HepG2 (cell line): Measurements from ENCODE around the gene DHRS9. TPM values are rescaled to one million over a fixed set of nuclear protein-coding genes. Genes with fewer than 3 reads are reported as not detected.

Source experiments
- ARID2 ChIP-seq: sonication (generic); formaldehyde crosslinking; IDR thresholded peaks from 2 replicates; pipeline ENCODE4 v1.8.1; 2022; ENCODE audit warnings: mild to moderate bottlenecking, missing genetic modification reagents, borderline replicate concordance
- ATAD3A ChIP-seq: sonication (generic); formaldehyde crosslinking; IDR thresholded peaks from 2 replicates; pipeline ENCODE4 v1.4.0; 2020; ENCODE audit warnings: missing genetic modification reagents
- CEBPG ChIP-seq: IDR thresholded peaks from 2 replicates; pipeline ENCODE4 v1.6.1; 2016
- EP300 ChIP-seq, 3 experiments: sonication (generic) in 1 of 3; formaldehyde crosslinking in 1 of 3; IDR thresholded peaks; 2 replicates each; pipeline versions ENCODE4 v1.5.1 to v1.6.1; 2011 to 2020; ENCODE audit warnings: low read depth in 2 of 3, low read length in 2 of 3, borderline replicate concordance in 1 of 3, improper control_type of control experiment in 1 of 3, mild to moderate bottlenecking in 1 of 3, missing genetic modification reagents in 1 of 3, moderate library complexity in 1 of 3
- NRL ChIP-seq: sonication (generic); formaldehyde crosslinking; IDR thresholded peaks from 2 replicates; pipeline ENCODE4 v1.5.0; 2020; ENCODE audit warnings: missing genetic modification reagents, mild to moderate bottlenecking, moderate library complexity, borderline replicate concordance
- PCBP1 ChIP-seq: fragments of 200-400 bp; formaldehyde crosslinking; IDR thresholded peaks from 2 replicates; pipeline ENCODE4 v1.6.1; 2017; ENCODE audit warnings: mild to moderate bottlenecking, low read depth, low read length, borderline replicate concordance
- RFXANK ChIP-seq: IDR thresholded peaks from 2 replicates; pipeline ENCODE4 v1.6.1; 2016
- SMC3 ChIP-seq: IDR thresholded peaks from 2 replicates; pipeline ENCODE4 v1.6.1; 2011; ENCODE audit warnings: low read length, improper control_type of control experiment
- STAG1 ChIP-seq: sonication (generic); formaldehyde crosslinking; IDR thresholded peaks from 2 replicates; pipeline ENCODE4 v1.4.0; 2020; ENCODE audit warnings: missing genetic modification reagents
- ZNF333 ChIP-seq: sonication (generic); formaldehyde crosslinking; IDR thresholded peaks from 2 replicates; pipeline ENCODE4 v1.4.0; 2020; ENCODE audit warnings: mild to moderate bottlenecking, missing genetic modification reagents, borderline replicate concordance
- ZNF550 ChIP-seq: sonication (generic); formaldehyde crosslinking; IDR thresholded peaks from 2 replicates; pipeline ENCODE4 v1.4.0; 2020; ENCODE audit warnings: mild to moderate bottlenecking, missing genetic modification reagents, borderline replicate concordance
- polyA plus RNA-seq, 8 experiments: library from polyadenylated mRNA; depleted of rRNA in 3 of 8; stranded (reverse) in 7 of 8; unstranded in 1 of 8; fragments of >200 nt; fragmentation: Illumina TruSeq in 4 of 8; extraction: Trizol in 4 of 8; gene quantifications; 2 replicates each; pipeline versions ENCODE4 v1.2.1 to v1.2.3, GENCODE V29; 2011 to 2016; ENCODE audit warnings: low read depth in 4 of 8, missing spikeins in 1 of 8, mixed read lengths in 1 of 8; ENCODE audit not compliant: insufficient read depth in 1 of 8
- total RNA-seq, 5 experiments: library from RNA; depleted of rRNA; stranded (reverse); fragments of >200 nt; fragmentation: Illumina TruSeq; extraction: Trizol; gene quantifications; 2 replicates each; pipeline ENCODE4 v1.2.3, GENCODE V29; 2016; ENCODE audit warnings: low read depth in 1 of 5
- TF ChIP-seq, protein P1 (sequence below), 2 experiments: sonication (generic) in 1 of 2; formaldehyde crosslinking in 1 of 2; IDR thresholded peaks; 2 replicates each; pipeline versions ENCODE4 v1.5.1 to v1.6.1; 2011 to 2020; ENCODE audit warnings: borderline replicate concordance in 1 of 2, low read depth in 1 of 2, low read length in 1 of 2, mild to moderate bottlenecking in 1 of 2, missing genetic modification reagents in 1 of 2, moderate library complexity in 1 of 2
- TF ChIP-seq, protein P2 (sequence below): sonication (generic); formaldehyde crosslinking; IDR thresholded peaks from 2 replicates; pipeline ENCODE4 v1.4.0; 2020; ENCODE audit warnings: missing genetic modification reagents
- TF ChIP-seq, protein P3 (sequence below): sonication (generic); formaldehyde crosslinking; IDR thresholded peaks from 2 replicates; pipeline ENCODE4 v1.5.0; 2020; ENCODE audit warnings: mild to moderate bottlenecking, missing genetic modification reagents, moderate library complexity
- TF ChIP-seq, protein P4 (sequence below): sonication (generic); formaldehyde crosslinking; IDR thresholded peaks from 2 replicates; pipeline ENCODE4 v1.4.0; 2020; ENCODE audit warnings: missing genetic modification reagents, mild to moderate bottlenecking, borderline replicate concordance

Gene DHRS9
- total and polyA plus RNA-seq, 2 of the 13 experiments (the other 11 are each of a cell fraction or from before 2014, with no cell fraction given): not detected

DNA sequence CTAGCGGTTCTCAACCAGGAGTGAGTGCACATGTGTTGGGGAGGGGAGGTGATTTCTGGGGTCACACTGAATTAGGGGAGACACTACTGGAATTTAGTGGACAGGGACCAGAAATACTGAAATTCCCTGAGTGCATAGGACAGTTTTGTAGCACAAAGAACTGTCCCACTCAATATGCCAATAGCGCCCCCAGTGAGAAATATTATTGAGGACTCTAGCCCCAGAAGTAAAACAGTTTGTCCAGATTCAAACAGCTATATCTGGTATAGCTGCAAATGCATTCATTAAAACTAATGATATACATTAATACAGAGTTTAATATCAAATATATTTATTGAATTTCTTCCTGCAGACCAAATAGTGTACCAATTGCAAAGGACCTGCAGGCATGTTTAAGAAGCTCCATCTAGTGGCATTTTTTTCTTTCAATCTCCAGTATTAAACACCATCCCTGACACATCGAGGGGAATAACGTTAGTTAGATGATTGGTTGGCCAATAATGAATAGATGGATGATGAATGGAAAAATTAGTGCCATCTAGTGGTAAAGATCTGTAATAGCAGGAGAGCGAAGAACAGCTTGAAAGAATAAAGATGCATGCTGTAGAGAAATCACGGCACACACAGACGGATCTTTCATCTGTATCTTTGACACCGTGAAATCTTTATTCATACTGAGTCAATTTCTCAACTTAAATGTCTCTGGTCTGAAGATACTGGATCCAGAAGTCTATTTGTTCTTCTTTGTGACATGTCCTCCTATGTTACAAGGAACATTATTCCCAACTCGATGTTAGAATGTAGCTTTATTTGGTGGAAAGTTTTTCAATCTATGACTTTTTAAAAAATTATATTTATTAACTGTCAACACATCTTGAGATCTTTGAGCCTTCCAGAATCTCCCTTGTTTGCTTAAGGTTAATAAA, 62.5 kb downstream of the DHRS9 start (continued):
- TF ChIP-seq PCBP1: no peak
- no peak for TF ChIP-seq ARID2 (CRISPR knock-in tag)
- TF ChIP-seq, protein P1, sequence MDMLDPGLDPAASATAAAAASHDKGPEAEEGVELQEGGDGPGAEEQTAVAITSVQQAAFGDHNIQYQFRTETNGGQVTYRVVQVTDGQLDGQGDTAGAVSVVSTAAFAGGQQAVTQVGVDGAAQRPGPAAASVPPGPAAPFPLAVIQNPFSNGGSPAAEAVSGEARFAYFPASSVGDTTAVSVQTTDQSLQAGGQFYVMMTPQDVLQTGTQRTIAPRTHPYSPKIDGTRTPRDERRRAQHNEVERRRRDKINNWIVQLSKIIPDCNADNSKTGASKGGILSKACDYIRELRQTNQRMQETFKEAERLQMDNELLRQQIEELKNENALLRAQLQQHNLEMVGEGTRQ (IDR thresholded peaks at IDR 0.05; ENCODE audit: low read depth, low read length): no peak
- TF ChIP-seq, protein P1 (CRISPR knock-in tag; IDR thresholded peaks at IDR 0.05; ENCODE audit: borderline replicate concordance): no peak
- TF ChIP-seq CEBPG: 0 out of 2 replicates have a peak, but pooled peaks have one; percentile 18
- TF ChIP-seq STAG1: peak; percentile 28
- TF ChIP-seq ATAD3A: no peak
- peak; percentile 62 for TF ChIP-seq SMC3
- TF ChIP-seq, protein P2, sequence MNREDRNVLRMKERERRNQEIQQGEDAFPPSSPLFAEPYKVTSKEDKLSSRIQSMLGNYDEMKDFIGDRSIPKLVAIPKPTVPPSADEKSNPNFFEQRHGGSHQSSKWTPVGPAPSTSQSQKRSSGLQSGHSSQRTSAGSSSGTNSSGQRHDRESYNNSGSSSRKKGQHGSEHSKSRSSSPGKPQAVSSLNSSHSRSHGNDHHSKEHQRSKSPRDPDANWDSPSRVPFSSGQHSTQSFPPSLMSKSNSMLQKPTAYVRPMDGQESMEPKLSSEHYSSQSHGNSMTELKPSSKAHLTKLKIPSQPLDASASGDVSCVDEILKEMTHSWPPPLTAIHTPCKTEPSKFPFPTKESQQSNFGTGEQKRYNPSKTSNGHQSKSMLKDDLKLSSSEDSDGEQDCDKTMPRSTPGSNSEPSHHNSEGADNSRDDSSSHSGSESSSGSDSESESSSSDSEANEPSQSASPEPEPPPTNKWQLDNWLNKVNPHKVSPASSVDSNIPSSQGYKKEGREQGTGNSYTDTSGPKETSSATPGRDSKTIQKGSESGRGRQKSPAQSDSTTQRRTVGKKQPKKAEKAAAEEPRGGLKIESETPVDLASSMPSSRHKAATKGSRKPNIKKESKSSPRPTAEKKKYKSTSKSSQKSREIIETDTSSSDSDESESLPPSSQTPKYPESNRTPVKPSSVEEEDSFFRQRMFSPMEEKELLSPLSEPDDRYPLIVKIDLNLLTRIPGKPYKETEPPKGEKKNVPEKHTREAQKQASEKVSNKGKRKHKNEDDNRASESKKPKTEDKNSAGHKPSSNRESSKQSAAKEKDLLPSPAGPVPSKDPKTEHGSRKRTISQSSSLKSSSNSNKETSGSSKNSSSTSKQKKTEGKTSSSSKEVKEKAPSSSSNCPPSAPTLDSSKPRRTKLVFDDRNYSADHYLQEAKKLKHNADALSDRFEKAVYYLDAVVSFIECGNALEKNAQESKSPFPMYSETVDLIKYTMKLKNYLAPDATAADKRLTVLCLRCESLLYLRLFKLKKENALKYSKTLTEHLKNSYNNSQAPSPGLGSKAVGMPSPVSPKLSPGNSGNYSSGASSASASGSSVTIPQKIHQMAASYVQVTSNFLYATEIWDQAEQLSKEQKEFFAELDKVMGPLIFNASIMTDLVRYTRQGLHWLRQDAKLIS (CRISPR knock-in tag): no peak
- TF ChIP-seq RFXANK (CRISPR knock-in tag): no peak
- no peak for TF ChIP-seq NRL (CRISPR knock-in tag)
- TF ChIP-seq, protein P3, sequence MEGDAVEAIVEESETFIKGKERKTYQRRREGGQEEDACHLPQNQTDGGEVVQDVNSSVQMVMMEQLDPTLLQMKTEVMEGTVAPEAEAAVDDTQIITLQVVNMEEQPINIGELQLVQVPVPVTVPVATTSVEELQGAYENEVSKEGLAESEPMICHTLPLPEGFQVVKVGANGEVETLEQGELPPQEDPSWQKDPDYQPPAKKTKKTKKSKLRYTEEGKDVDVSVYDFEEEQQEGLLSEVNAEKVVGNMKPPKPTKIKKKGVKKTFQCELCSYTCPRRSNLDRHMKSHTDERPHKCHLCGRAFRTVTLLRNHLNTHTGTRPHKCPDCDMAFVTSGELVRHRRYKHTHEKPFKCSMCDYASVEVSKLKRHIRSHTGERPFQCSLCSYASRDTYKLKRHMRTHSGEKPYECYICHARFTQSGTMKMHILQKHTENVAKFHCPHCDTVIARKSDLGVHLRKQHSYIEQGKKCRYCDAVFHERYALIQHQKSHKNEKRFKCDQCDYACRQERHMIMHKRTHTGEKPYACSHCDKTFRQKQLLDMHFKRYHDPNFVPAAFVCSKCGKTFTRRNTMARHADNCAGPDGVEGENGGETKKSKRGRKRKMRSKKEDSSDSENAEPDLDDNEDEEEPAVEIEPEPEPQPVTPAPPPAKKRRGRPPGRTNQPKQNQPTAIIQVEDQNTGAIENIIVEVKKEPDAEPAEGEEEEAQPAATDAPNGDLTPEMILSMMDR (CRISPR knock-in tag): peak; percentile 79
- TF ChIP-seq EP300 (IDR thresholded peaks at IDR 0.05; ENCODE audit: low read depth in 2 of 2, low read length in 2 of 2): no peak
- no peak for TF ChIP-seq EP300 (CRISPR knock-in tag; IDR thresholded peaks at IDR 0.05; ENCODE audit: borderline replicate concordance)
- TF ChIP-seq ZNF333 (CRISPR knock-in tag): no peak
- TF ChIP-seq ZNF550: no peak
- TF ChIP-seq, protein P4, sequence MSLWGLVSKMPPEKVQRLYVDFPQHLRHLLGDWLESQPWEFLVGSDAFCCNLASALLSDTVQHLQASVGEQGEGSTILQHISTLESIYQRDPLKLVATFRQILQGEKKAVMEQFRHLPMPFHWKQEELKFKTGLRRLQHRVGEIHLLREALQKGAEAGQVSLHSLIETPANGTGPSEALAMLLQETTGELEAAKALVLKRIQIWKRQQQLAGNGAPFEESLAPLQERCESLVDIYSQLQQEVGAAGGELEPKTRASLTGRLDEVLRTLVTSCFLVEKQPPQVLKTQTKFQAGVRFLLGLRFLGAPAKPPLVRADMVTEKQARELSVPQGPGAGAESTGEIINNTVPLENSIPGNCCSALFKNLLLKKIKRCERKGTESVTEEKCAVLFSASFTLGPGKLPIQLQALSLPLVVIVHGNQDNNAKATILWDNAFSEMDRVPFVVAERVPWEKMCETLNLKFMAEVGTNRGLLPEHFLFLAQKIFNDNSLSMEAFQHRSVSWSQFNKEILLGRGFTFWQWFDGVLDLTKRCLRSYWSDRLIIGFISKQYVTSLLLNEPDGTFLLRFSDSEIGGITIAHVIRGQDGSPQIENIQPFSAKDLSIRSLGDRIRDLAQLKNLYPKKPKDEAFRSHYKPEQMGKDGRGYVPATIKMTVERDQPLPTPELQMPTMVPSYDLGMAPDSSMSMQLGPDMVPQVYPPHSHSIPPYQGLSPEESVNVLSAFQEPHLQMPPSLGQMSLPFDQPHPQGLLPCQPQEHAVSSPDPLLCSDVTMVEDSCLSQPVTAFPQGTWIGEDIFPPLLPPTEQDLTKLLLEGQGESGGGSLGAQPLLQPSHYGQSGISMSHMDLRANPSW (CRISPR knock-in tag): no peak
